Stimulated activated CD8-positive, alpha-beta memory T cell treated with anti-CD3 and anti-CD28 coated beads, Interleukin-12 subunit alpha, Interleukin-12 subunit beta, amount 100 ng/mL, for 24 hours (primary cell): ENCODE results near the gene DCTN1.
"Not testable (repeated sequence)": the region's sequence is repeated elsewhere in the genome, so short reads cannot be mapped to it uniquely, and the experiment has no call there.

ENCODE experiments used
- DNase-seq: peaks from one replicate; pipeline ENCODE4 v3.0.0-alpha.2; 2020; ENCODE audit errors: extremely low read depth

The DCTN1 gene

DNA sequence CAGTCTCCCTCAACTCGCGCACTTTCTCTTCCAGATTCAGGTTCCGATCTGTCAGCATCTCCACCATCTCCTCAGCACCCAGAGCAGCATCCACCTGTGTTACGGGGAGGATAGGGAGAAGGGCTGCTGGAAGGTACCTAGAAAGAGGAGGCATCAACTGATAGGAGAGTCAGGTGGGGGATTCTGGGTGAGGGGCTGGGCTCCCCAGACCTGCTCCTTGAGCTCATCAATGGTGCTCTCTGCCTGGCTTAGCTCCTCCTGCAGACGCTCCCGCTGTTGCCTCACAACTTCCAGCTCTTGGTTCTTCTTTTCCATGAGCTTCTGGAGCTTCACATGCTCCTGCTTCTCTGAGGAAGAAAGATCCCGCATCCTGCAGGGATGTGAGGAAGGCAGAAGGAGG is 10.1 kb downstream of the DCTN1 start:
- no peak for DNase-seq

DNA sequence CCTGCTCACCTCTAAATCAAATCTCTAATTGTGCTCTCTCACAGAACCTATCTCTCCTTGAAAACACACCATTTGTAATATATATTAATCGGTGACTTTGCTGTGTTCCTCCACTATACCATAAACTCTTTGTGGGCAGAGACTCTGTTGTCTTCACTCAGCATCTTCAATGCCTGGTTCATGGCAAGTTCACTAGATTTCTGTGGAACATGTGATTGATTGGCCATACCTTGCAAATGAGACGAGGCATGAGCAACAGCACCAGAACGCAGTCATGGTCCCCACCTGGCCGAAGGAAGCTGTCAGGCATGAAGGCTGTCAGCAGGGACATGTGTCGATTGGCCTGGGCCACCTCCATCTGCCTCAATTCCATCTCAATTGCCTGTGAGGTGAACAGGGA is 11.6 kb downstream of the DCTN1 start:
- no peak for DNase-seq

GRCh38 chr2:74367789-74368188 is 12.3 kb downstream of the DCTN1 start:
- no peak for DNase-seq

GRCh38 chr2:74366036-74366435 is 14.1 kb downstream of the DCTN1 start:
- DNase-seq = no peak

DNA sequence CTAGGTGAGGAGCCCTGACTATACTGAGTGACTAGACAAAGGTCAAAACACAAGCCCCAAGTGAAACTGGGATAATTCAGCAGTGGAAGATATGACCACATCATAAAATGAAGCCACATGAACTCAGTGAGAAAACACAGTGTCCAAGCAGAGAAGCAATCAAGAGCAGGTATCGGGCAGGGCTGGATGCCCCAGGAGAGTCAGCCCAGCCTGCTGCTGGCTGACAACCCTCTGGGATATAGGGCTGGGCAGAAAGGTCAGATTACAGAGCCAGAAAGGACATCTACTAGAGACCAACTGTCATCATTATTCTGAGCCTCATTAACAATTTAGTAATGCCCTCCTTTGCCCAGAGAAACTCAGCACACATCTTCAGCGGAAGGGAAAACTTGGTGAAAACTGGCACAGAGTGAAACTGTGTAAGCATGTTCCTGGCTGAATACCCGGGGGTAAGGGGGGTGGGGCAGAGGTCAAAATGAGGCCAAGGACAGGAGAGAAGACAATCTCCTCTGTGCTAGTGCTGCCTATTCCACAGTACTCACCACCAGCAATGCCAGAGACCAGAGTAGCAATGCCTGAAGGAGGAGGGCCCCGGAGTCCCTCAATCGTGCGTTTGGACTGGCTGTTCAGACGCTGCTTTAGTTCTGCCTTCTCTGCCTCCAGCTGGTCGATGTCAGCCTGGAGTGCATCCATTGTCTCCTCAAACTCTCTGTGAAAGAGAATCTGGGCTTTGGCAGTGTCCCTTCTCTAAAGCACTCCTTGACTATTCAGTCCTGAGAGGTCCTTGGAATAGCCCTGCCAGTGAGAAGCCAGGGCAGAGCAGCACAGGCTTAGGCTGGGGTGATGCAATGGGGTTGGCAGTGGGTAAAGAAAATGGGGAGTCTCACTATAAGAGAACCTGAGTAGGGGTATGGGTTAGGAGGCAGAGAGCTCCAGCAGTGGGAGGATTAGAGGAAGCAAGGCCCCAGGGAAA is 15.3 kb downstream of the DCTN1 start:
- no peak for DNase-seq

DNA sequence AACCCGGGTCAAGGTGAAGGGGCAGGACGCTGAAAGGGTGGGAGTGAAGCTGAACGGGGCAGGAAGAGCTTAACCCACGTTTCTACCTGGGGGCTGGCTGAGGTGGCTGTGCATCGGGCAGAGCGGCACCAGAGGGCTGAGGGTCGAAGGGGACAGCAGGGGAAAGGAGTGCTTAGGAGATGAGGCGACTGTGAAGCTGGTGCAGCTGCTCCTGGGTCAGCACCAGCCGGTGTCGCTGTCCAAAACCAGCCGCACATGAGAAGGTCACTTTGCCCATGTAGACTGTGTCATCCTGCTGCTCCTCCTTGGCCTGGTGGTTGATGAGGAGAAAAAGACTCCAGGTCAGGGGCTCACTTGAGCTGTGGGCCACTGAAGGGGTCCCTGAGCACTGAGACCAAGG is 18.8 kb downstream of the DCTN1 start:
- no peak for DNase-seq

- no peak for DNase-seq
Measured at GRCh38 chr2:74357627-74358026, 22.5 kb downstream of the DCTN1 start.

- no peak for DNase-seq
Measured at GRCh38 chr2:74349889-74350288, 30.2 kb downstream of the DCTN1 start.

GRCh38 chr2:74347742-74348141 is 32.4 kb downstream of the DCTN1 start:
- DNase-seq = no peak

DNA sequence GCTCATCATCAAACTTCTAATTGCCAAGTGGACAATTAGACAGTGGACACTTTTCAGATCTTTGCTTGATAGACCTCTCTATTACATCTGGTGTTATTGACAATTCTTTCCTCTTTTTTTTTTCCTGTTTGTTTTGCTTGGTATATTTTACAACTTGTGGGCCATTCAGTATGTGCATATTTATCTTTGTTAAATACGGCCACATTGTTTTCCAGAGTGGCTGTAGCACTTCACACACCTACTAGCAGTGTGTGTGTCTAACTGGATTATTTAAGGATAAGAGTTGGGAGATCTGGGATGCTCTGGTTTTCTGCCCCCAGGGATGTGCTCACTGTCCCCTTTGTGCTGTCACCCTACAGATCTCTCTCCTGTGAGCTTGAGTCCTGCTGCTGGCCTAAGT is 32.8 kb downstream of the DCTN1 start:
- no peak for DNase-seq

- no peak for DNase-seq
Measured at GRCh38 chr2:74345272-74345943, 34.7 kb downstream of the DCTN1 start.

DNA sequence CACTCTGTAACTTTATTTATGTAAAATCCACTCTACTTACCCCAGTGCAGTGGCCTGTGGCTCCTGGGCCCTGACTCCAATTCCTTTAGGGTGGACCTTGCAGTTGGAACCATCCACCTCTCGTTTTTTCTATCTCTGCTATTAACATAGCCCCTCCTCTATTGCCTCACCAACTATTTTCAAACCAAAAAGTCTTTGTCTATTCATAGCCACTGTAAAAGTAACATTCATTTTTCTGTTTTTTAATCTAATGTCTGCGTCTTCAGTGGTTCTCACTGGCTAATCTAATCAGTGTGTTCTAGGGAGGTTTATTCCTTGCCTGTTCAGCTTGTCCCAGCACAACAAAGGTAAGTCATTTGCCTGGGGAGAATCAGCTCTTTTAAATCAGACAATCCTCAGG is 36.8 kb downstream of the DCTN1 start, which contains the start of gene SLC4A5:
TSS of gene SLC4A5 (minus strand) at position 101 of the 400 bp plus-strand sequence. CDS start 28,393 bp downstream, outside the sequence.
- DNase-seq = no peak

GRCh38 chr2:74336227-74336626 is 43.9 kb downstream of the DCTN1 start:
- DNase-seq = not testable (repeated sequence)

DNA sequence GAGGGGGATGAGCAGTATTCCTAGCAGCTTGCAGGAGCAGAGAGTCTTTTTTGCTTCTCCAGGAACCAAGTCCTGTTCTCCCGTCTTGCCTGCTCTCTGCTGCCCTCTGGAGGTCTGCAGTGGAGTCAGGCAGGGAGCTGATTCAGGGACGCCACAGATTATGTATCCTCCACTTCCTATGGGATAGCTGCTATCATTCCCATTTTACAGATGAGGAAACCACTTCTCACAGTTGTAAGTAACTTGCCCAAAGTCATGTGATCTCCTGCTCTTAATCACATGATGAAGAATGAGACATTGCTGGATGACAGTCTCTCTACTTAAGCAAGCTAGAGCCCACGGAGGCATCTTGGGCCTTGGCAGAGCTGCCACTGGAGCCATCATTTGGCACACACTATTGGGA is 45.2 kb downstream of the DCTN1 start:
- DNase-seq = peak; percentile 32

GRCh38 chr2:74333896-74334586 is 46.1 kb downstream of the DCTN1 start:
- no peak for DNase-seq

- DNase-seq = no peak
Measured at GRCh38 chr2:74333175-74333574, 46.9 kb downstream of the DCTN1 start.

DNA sequence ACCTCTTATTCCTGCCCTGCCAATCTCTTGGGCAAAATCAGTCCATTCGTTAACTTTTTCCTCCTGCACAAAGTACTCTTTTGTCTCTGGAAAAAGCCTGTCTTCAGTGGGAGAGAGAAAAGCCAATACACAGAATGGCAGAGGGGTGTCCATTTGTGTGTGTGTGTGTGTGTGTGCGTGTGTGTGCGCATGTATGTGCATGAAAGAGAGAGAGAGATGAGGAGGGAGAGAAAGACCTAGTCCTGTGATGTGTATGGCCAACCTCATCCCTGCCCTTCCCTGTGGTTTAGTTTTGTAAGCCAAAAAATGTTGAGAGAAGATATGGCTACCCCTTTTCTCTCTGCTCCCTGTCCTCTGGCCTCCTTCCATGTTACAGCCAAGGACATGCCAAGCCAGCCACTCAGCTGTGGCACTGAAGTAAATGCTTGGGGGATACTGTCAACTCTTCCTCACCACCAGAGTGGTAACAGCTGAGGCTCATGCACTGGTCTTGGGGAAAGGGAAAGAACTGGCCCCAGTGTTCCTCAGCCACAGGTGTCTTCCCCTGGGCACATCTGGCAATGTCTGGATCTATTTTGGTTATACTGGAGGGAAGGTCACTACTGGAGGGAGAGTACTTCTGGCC is 47.4 kb downstream of the DCTN1 start:
- DNase-seq = no peak

DNA sequence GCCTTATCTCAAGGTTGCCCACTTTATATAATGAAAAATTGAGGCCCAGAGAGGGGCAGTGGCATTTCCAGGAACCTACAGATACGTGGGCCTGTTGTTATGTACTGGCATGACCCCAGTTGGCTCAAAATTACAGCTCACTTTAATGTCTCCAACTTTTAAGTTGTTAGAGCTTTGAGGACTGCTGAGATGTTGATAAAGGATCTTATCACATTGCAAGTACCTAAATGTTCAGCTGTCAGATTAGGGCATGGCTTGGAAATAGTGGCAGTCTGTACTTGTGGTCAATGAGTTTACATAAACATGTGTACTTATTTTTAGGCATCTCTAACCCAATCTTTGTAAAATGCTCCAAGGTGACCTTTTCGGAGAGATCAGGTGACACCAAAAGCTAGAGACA is 51.5 kb downstream of the DCTN1 start:
- DNase-seq = no peak

DNA sequence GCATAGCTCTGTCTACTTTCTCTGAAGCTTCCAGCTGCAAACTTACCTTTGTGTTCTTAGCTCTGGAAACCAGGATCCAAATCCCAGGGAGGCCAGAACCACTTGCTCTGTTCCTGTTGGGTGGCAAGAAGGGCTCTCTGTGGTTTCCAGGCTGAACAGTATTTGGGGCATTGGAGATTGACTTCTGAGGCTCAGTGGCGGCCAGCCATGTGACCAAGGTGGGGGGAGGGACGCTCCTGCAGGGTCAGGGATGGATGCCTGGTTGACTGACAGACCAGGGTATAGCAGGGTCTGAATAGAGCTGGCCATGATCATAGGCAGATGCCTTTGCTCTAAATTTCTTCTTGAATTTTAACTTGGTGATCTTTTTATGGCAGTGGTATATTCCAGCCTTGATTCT is 52.0 kb downstream of the DCTN1 start:
- no peak for DNase-seq

GRCh38 chr2:74327627-74328026 is 52.5 kb downstream of the DCTN1 start:
- no peak for DNase-seq

DNA sequence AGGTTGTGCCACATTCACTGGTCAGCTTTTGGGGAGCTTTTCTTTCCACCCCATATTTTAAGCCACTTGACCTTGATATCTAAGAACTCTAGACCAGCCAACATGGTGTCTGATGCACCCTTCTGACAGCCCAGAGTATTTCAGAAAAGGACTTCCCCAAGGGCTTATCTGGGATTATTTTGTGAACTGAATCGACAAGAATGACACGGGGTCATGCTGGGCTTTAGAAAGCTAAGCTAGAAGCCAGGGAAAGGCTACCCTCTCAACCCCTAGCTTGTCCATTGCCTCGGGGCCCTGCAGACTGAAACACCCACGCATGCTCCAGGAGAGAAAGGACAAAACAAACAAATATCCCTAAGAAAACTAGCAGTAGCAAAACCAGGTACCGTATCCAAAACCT is 52.9 kb downstream of the DCTN1 start:
- no peak for DNase-seq

- no peak for DNase-seq
Measured at GRCh38 chr2:74325815-74326214, 54.3 kb downstream of the DCTN1 start.
